Anterior cingulate cortex (tissue), 58 donors: ENCODE results near the gene MAST4.
A peak's percentile ranks its signal among the peaks of the same experiment; 100 is the strongest.

Experiments used
- DNase-seq, 58 donors: peaks; one replicate each; lab custom pipeline; 2025; lab: John Stamatoyannopoulos, UW

MAST4 gene

DNA sequence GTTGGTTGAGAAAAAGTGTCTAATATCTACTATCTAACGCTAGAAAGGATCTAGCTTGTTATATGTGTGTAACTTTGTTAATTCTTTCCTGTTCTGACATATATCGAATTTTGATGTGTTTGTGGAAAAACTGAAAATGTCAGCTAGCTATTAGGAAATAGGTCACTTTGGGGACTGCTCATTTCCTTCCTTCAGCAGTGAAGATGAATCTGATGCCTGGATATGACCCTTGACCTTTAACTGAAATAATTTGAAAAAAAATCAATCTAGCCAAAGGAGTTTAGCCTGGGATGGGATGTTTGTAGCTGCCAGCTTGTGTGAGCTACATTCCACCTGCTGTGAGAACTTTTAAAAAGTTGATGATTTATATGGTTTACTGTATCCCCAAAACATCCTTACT, 533.6 kb downstream of the MAST4 start:
- DNase-seq: no peak

DNA sequence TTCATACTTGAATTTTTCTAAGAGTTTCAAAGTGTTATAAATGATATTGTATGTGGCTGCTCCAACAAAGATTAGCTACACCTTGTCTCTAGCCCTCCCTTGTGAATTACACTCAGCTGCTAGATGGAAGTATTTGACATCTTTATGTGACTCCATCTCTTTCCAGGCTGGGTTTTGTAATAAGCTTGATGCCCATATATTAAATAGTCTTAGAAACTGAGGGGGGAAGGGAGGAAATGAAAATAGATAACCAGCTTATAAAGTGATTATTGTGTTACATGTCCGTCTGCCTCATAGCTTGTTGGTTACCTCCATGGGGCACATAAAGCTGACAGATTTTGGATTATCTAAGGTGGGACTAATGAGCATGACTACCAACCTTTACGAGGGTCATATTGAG, 537.0 kb downstream of the MAST4 start:
- no peak for DNase-seq

DNA sequence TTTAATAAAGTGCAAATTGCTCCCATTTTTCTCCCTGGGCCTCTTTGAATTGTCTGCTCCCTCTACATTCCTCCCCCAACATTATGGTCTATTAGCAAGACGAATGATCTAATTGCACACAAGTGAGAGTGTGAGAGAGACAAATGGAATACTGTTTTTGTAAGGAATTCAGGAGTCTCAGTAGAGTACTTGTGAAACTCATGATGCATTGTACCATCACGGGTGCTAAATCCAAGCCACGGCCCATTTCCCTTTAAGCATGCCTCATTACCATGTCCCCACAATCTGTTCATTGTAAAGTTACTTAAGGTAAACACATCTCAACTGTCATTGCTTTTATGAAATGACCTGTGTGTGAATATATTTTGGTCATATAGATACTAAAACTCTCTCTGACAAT, 537.6 kb downstream of the MAST4 start:
- no peak for DNase-seq

DNA sequence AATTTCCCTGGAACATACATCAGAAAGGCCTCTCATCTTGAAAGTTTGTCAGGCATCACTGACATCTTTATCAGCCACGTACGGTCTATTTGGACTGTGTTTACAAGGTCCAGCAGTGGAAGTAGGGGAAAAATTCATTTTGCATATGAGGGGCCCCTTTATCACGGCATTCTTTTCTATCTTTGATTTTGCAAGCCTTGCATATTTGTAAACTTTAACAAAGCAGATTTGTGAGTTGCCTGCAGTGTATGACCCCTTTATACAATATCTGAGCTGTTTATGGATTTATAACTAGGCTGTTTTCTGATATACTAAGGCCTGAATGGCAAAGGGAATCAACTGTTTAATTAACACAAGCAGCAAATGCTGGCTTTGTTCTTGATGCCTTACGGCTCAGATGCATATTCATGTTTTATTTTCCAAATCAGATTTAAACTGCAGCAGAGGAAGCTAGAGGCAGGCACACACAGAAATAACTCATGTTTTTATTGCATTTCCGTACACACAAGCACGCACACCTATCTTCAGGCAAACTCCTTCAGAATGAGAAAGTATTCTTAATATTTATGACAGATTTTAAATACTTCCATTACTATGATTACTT, 539.3 kb downstream of the MAST4 start:
- no peak for DNase-seq

DNA sequence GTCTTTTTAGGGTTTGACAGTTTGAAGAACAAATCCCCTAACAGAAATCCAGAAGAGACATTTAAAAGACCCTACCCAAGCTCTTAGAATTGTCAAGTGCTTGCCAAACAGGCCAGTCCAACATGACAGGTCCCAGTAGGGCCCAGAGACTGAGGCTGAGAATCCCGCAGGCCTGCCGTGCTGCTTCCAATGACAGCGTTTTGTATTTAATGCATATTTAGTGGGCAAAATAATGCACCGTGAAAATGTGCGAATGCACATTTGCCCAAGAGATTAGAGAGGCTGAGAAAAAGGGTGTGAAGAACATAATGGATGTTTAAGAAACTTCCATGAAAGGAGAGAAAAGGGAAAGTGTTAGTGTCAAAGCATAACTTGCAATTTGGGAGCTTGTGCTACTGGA, 542.8 kb downstream of the MAST4 start:
- DNase-seq: no peak

DNA sequence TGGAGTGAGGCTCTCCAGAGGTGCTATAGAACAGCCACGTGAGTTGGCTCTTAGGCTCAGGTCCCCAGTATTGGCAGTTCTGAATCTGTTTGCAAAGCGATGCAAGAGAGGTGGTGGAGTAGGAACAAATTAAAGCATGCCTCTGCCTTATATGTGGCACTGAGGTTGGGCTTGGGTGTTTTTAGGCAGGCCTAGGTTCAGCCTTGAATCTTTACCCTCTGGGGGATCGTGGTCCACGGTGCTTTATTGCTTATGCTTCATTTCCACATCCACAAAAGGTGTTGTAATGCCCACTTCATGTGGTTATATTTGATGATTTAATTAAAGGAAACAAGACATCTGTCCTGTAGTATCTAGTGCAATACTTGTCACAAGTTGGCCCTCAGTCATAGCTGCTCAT, 544.2 kb downstream of the MAST4 start:
- no peak for DNase-seq

DNA sequence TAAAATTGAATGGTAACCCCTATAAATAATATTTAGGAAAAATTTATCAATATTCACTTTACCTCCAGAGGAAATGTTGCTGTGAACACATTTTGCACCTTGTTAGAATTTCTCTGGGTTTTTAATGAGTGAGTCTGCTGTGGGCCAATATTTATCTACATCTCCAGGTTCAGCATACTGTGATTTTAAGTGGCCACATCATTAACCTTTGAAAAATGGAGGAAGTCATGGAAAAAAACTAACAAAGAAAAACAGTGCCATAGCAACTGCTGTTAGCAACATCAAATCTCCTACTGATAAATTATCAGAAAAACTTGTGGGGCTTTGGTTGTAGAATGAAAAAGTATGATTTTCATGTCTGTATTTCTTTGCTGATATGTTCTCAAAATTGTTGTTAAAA, 545.5 kb downstream of the MAST4 start:
- DNase-seq: no peak

DNA sequence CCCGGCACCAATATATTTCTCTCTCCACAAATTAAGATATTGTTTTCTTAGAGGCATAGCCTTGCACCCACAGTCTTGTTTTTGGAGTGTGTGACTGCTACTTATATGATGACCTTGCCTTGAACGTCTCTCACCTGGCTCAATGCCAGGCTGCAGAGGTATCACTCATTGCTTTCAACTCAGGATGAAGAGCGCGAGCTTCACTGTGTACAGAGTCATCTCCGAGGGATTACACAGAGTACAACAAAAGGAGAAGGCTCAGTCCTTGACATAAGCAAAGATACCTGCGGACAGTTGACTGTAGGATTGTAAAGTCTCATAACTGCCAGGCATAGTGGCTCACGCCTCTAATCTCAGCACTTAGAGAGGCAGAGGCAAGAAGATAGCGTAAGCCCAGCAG, 546.6 kb downstream of the MAST4 start:
- no peak for DNase-seq

DNA sequence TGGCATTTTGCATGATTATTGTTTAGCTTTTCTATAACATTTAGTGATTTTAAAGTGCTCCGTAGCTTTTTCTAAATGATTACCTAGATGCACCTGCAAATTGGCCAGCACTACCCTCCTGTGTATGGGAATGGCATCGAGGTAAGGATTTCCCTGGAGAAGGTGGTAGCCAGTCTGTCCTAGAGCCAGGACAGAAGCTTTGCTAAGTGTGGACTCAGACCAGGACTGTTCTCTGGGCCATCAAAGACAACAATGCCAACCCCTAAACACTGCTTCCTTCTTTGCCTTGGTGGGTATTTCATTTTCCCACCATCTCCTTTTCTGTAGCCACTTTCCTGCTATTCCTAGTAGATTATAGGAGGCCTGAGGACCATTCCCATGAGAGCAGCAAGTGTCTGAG, 547.4 kb downstream of the MAST4 start:
- DNase-seq: no peak

DNA sequence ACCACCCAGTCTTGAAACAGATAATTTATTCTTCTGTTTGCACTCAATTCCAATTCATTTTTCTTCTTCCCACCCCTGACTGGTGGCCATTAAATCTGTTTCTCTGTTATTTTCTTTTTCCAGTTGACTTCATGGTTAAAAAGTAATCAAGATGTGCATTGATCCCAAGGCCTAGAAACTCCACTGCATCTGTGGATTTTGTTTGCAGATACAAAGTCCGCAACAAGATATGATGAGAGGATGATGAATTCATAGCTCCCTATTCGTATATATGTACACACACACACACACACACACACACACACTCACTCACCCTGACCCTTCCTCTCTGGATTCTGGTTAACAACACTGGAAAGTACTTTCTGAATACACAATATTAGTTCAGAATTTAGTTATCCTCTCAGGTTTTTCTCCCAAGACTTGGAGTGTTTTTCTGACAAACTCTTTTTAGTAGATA, 548.0 kb downstream of the MAST4 start:
- no peak for DNase-seq

DNA sequence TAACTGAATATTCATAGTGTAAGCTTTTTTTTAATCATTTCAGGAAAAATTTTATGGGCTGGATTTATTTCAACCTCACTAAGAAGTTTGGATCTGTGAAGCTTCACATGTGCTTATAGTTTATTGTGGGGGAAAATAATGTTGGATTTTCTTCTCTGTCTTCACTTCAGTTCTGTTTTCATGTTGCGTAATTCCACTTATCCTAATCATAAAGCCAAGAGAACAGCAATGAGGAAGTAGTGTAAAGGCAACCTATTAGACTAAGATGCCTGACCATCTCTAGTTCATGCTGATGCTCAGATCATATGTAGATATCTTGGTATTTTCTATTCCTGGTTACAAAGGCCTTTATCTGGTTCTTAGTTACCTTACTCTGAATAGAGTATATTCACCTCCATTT, 550.4 kb downstream of the MAST4 start:
- DNase-seq: no peak

DNA sequence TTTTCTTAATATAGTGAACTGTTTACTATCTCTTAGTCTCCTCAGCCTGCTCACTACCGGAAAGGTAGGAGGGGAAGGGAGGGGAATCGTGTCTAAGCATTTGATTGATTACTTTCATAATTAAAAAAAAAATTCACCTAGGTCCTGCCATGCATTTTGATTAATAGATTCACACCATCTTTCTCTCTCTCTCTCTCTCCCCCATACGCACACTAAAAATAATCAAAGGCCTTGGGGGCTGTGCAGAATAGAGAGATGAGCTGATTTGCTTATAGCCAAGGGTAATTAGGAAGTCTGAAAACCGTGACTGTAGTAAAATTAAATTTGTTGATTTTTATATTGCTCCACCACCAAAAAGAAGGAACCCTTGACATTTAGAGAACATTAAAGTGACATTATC, 550.8 kb downstream of the MAST4 start:
- no peak for DNase-seq

DNA sequence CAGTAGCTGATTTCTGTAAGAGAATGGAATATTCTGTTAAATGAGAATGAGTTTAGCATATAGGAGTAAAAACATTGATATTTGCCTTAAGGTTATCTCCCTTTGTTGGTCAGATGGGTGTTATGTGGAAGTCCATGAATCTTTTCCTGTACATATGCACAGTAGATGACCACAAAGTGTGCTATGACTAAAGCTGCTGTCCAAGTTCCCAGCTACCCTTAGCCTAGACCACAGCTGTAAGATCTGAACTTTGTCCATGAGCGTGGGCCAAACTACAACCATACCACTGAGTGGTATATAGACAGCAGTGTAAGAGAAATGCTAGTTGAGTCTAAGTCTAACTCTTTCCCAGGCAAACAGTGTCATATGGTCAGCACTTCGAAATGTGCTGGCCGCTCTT, 551.6 kb downstream of the MAST4 start:
- DNase-seq: no peak

DNA sequence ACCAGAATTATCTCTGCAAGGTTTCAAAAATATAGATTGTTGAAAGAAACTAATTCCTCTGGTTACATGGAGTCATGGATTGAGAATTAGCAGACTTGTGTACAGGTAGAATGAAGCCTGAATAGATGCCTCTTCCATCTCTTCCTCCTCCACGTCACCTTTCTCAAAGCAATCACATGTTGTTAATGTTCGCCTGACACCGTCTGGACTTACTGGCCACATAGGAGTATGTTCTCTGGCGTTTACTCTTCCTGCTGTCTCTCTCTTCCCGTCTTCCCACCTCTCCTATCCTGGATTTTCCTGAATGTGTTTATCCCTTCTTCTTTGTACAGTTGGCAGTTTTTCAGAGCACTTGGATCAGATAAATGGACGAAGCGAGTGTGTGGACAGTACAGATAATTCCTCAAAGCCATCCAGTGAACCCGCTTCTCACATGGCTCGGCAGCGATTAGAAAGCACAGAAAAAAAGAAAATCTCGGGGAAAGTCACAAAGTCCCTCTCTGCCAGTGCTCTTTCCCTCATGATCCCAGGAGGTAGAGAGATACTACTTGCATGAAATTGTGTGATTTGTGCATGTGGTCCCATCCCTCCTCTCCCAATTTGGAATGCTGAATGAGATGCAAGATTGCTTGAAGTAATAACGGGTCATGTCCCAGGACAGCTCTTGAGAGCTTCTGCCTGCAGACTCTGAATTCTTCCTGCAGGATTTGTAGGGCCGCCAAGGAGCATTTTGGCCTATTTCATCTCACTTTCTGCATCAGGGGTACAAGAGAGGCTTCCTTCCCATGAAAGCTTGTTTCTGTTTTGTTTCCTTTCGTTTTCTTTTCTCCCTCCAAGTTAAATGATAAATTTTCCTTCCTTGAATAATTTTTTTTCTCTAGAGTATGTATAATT, 553.1 kb downstream of the MAST4 start:
- no peak for DNase-seq

DNA sequence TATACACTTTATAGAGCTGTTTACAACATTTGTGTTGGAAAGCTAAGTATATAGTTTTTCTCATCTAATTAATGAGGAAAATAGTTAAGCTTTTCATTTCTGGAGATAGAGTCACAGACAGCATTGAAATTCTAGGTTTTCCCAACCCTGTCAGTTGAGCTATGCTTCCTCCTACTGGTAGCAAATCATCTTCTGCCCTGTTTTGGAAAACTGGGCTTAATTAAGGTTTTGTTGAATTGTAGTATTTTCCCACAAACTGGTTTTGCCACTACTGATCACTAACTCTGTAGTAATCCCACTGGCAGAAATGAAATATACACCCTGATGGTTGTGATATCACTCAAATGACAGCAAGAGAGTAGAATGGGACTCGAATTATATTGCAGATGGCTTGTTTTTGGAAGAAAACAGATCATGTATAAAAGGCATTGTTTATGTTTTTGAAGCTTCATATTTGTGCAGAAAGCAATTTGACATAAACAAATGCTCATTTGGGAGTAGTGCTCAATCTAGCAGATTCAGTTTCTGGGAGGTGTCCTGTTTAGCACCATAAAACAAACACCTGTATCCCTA, 553.8 kb downstream of the MAST4 start:
- DNase-seq: peak in 1 of 58 donors; percentile 35

DNA sequence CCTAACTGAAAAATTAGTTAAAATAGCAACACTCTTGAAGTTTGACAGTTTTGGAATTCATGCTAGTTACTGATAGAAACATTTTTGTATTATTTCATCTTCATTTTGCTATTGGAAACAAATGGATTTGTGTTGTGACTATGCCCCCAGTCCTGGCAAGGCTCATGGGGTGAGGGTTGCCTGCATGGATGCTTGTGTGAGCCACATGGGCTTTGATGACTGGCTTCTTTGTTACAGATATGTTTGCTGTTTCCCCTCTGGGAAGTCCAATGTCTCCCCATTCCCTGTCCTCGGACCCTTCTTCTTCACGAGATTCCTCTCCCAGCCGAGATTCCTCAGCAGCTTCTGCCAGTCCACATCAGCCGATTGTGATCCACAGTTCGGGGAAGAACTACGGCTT, 556.2 kb downstream of the MAST4 start:
- DNase-seq: no peak

DNA sequence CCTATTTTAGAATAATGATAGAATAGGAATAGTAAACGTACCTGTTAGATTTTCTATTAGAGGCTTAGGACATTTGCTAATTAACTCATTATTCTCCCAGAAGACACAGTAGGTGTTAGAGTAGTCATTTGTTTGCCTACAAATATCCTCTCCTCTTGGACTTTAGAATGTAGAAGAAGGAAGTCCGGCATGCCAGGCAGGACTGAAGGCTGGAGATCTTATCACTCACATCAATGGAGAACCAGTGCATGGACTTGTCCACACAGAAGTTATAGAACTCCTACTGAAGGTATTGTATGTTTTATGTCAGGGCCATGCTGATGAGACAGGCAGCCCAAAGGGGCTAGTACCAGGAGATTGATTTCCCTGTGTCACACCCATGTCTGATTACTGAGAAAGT, 557.1 kb downstream of the MAST4 start:
- DNase-seq: no peak

DNA sequence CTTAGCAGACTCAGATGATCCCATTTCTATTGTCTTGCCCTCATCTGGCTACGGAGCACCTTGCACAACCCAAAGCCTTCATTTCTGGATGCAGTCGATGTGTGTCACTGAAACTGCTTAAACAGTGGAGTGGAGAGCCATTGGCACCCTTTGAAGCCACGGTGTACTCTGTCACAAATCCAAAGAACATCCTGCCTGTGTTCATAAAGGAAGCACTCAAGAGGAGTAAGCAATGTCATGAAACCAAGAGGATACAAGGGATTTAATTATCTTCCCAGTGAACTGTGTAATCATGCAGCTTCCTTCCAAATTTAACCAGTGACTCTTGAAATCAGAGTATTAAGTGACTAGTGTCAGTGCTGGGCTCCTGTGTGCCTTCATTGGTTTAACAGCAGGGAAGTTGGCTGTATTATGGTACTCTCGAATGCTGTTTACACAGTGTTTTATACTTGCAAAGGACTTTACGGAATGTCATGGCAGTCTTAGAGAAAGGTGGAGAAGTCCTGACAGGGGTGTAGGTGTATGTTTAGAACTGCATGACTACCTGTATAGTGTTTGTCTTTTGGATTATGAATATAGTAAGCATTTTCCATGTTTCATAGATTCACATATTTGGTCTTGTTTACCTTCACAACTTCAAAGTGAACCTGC, 558.5 kb downstream of the MAST4 start:
- DNase-seq: no peak

DNA sequence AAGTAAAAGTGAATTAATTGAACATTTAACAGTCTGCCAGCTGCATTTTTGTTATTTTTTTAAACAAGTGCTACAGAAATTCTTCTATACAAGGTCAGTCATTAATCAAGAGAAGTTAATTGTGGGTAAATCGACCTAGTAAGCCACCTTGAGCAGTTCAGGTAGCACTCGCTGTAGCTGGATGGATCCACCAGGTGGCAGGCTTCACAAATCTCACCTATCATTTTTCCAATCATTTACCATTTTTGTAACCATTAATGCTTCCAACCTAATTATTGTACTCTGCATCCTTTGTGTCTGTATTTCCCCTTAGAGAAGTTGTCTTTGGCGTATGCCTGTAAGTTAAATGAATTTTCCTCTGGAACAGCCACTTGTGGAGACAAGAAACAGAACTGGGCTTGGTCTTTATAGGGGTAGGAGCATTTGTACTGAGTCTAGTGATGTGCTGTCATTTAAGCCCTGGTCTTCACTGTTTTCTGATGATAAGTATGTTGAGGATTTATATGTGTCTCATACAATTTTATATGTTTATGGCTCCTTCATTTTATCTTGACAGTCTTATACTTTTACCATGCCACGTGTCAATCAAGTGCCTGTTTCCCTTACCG, 560.9 kb downstream of the MAST4 start:
- DNase-seq: peak in 3 of 58 donors; percentile 4 to 6 (median 4)

DNA sequence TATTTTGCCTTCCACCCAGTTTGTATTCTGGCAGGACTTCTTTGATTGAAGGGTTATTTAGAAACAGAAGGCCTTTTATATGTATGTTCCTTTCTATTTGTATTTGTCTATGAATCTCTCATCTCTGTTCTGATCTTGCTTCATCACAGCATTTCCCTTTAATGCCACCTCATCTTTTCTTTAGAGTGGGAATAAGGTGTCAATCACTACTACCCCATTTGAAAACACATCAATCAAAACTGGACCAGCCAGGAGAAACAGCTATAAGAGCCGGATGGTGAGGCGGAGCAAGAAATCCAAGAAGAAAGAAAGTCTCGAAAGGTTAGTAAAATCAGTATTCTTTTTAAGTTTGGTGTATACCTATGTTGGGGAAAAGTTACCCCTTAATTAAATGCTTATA, 564.1 kb downstream of the MAST4 start:
- DNase-seq: no peak

DNA sequence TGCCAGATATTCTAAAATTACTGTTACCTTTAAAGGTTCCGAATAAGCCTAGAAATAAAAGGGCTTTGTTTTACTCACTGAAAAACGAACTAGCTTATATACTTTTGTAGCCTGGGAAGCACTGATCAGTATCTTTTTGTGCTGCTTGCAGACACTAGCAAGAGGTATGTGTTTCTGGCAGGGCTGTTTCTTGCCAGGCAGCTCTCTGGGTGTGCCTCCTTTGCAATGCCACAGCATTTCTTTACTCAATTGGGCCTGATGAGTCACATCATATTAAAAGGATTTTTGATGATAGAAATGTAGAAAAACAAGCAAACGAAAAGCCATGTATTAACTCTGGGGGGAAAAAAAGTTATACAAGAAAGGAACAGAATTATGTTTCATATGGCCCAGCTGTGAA, 564.8 kb downstream of the MAST4 start:
- no peak for DNase-seq
